ENCODE results near the gene LGR6.

DNA sequence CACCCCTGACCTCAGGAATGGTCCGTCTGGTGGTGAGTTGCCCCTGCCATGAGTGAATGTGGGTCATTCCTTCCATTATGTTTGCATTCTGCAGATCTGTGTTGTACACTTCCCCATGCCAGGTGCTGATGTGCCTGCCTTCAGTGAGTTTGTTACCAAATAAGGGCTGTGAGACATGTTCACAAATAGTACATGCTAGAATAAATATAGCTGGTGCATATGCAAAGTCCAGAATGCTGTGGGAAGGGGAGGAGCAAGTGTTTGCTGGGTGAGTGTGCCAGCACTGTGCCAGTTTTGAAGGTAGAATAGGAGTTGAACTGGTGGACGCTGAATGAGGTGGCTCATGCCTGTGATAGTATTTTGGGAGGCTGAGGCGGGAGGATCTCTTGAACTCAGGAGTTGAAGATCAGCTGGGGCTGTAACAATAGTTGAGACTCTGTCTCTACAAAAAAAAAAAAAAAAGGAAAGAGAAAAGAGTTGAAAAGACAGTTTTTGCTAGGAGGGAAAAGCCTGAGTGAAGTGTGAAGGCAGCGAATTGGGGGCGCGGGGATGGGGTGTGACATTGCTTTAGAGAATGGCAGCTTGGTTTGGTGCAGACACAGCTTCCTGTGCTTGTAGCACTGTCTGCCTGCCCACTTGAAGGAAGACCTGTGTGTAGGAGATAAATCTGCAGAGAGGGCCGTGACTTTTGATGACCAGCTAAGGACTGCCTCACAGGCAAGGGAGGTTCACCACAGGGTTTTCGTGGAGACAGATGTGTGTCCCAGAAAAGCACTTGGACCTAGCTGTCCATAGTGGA lies 61.1 kb downstream of the LGR6 start:
- TF ChIP-seq, protein P1, sequence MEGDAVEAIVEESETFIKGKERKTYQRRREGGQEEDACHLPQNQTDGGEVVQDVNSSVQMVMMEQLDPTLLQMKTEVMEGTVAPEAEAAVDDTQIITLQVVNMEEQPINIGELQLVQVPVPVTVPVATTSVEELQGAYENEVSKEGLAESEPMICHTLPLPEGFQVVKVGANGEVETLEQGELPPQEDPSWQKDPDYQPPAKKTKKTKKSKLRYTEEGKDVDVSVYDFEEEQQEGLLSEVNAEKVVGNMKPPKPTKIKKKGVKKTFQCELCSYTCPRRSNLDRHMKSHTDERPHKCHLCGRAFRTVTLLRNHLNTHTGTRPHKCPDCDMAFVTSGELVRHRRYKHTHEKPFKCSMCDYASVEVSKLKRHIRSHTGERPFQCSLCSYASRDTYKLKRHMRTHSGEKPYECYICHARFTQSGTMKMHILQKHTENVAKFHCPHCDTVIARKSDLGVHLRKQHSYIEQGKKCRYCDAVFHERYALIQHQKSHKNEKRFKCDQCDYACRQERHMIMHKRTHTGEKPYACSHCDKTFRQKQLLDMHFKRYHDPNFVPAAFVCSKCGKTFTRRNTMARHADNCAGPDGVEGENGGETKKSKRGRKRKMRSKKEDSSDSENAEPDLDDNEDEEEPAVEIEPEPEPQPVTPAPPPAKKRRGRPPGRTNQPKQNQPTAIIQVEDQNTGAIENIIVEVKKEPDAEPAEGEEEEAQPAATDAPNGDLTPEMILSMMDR (IDR thresholded peaks at IDR 0.05), result no peak
- no peak for TF ChIP-seq POLR2A (IDR thresholded peaks at IDR 0.05)
